IMR-90 (cell line): ENCODE data around the gene GRID2IP. TPM values are rescaled to one million over a fixed set of nuclear protein-coding genes. Genes with fewer than 3 reads are reported as not detected.

Experiments
- ATAC-seq: fragments of 200-7000 bp; cut with Tn5 transposase; 2 replicates; pipeline ENCODE4 v1.9.1; 2020; ENCODE audit warnings: low read depth, mild to moderate bottlenecking, moderate library complexity
- BruUV-seq: library from RNA; stranded (reverse); fragments of 400-500 nt; replicated peaks from 2 replicates; lab custom pipeline; 2021; lab: Mats Ljungman, UMichigan
- CTCF ChIA-PET: fragments of 300-600 bp; formaldehyde crosslinking; extraction: SDS; loops from one replicate; lab custom pipeline; 2021; ENCODE audit warnings: antibody characterized with exemption; lab: Yijun Ruan, JAX
- POLR2A ChIA-PET: fragments of 300-600 bp; sonication (Branson Sonifier 250); formaldehyde crosslinking; loops from one replicate; lab custom pipeline; 2022; ENCODE audit warnings: antibody characterized with exemption; ENCODE audit not compliant: unreplicated experiment; lab: Charles Lee
- DNase-seq: peaks from one replicate; pipeline ENCODE4 v3.0.0; 2013
- H2AFZ ChIP-seq: replicated peaks from 2 replicates; pipeline ENCODE3; 2013; ENCODE audit warnings: low read length, mild to moderate bottlenecking; ENCODE audit not compliant: poor library complexity
- H2AK5ac ChIP-seq: 2 replicates; pipeline ENCODE4 v1.6.1; 2013; ENCODE audit warnings: low read depth, low read length, inconsistent platforms
- H2AK9ac ChIP-seq: replicated peaks from 2 replicates; pipeline ENCODE3; 2013; ENCODE audit warnings: mild to moderate bottlenecking, low read depth, low read length, moderate library complexity; ENCODE audit not compliant: poor library complexity
- H2BK120ac ChIP-seq: 2 replicates; pipeline ENCODE4 v1.6.1; 2013; ENCODE audit warnings: low read depth, low read length, inconsistent platforms
- H2BK15ac ChIP-seq: 3 replicates; pipeline ENCODE4 v1.6.1; 2013; ENCODE audit warnings: low read depth, low read length, inconsistent platforms
- H2BK20ac ChIP-seq: 2 replicates; pipeline ENCODE4 v1.6.1; 2013; ENCODE audit warnings: low read depth, mild to moderate bottlenecking, inconsistent platforms, low read length, moderate library complexity
- H2BK5ac ChIP-seq: 2 replicates; pipeline ENCODE4 v1.6.1; 2013; ENCODE audit warnings: mild to moderate bottlenecking, low read depth, low read length, inconsistent platforms; ENCODE audit not compliant: poor library complexity, severe bottlenecking
- H3K14ac ChIP-seq: replicated peaks from 2 replicates; pipeline ENCODE4 v1.6.1; 2013; ENCODE audit warnings: low read depth, low read length, inconsistent platforms
- H3K18ac ChIP-seq: 2 replicates; pipeline ENCODE4 v1.6.1; 2013; ENCODE audit warnings: low read depth, low read length, control low read depth
- H3K23ac ChIP-seq: 2 replicates; pipeline ENCODE4 v1.6.1; 2013; ENCODE audit warnings: low read depth, low read length, inconsistent platforms
- H3K27ac ChIP-seq: 2 replicates; pipeline ENCODE4 v1.5.1; 2013; ENCODE audit warnings: mild to moderate bottlenecking, control low read depth, low read length; ENCODE audit not compliant: insufficient read depth
- H3K27me3 ChIP-seq: 2 replicates; pipeline ENCODE4 v1.6.1; 2013; ENCODE audit warnings: low read length; ENCODE audit not compliant: control insufficient read depth, insufficient read depth
- H3K36me3 ChIP-seq: 2 replicates; pipeline ENCODE4 v1.6.1; 2013; ENCODE audit warnings: low read length, mixed read lengths; ENCODE audit not compliant: control insufficient read depth, insufficient read depth
- H3K4ac ChIP-seq: 2 replicates; pipeline ENCODE4 v1.6.1; 2013; ENCODE audit warnings: low read depth, low read length, inconsistent platforms
- H3K4me1 ChIP-seq: 2 replicates; pipeline ENCODE4 v1.6.1; 2013; ENCODE audit warnings: low read length, mixed read lengths; ENCODE audit not compliant: control insufficient read depth, insufficient read depth
- H3K4me2 ChIP-seq: 2 replicates; pipeline ENCODE4 v1.6.1; 2013; ENCODE audit warnings: low read depth, mild to moderate bottlenecking, control low read depth, low read length, moderate library complexity
- H3K4me3 ChIP-seq: 2 replicates; pipeline ENCODE4 v1.5.1; 2013; ENCODE audit warnings: low read depth, mild to moderate bottlenecking, control low read depth, low read length, moderate library complexity; ENCODE audit not compliant: insufficient read depth
- H3K56ac ChIP-seq: 2 replicates; pipeline ENCODE4 v1.6.1; 2013; ENCODE audit warnings: low read length, inconsistent platforms; ENCODE audit not compliant: insufficient read depth; ENCODE audit errors: extremely low read depth
- H3K79me1 ChIP-seq, 2 experiments: 2 replicates each; pipeline ENCODE4 v1.6.1; 2013; ENCODE audit warnings: low read length in 2 of 2, inconsistent platforms in 1 of 2, low read depth in 1 of 2
- H3K9ac ChIP-seq: 2 replicates; pipeline ENCODE4 v1.6.1; 2013; ENCODE audit warnings: low read depth, low read length, control low read depth
- H3K9me1 ChIP-seq: 2 replicates; pipeline ENCODE4 v1.6.1; 2013; ENCODE audit warnings: low read length, inconsistent platforms; ENCODE audit not compliant: insufficient read depth
- H3K9me3 ChIP-seq: 2 replicates; pipeline ENCODE4 v1.6.1; 2013; ENCODE audit warnings: low read length; ENCODE audit not compliant: control insufficient read depth, insufficient read depth
- H4K20me1 ChIP-seq: 2 replicates; pipeline ENCODE4 v1.6.1; 2013; ENCODE audit warnings: low read length, inconsistent platforms; ENCODE audit not compliant: insufficient read depth
- H4K5ac ChIP-seq: 2 replicates; pipeline ENCODE4 v1.6.1; 2013; ENCODE audit warnings: mild to moderate bottlenecking, low read depth, low read length, control low read depth
- H4K8ac ChIP-seq, 2 experiments: 2 replicates each; pipeline ENCODE4 v1.6.1; 2013; ENCODE audit warnings: low read depth in 2 of 2, low read length in 2 of 2, control low read depth in 1 of 2, inconsistent platforms in 1 of 2
- H4K91ac ChIP-seq: 2 replicates; pipeline ENCODE4 v1.6.1; 2013; ENCODE audit warnings: low read depth, low read length, inconsistent platforms; ENCODE audit not compliant: insufficient read depth
- CEBPB ChIP-seq: IDR thresholded peaks from 2 replicates; pipeline ENCODE4 v1.6.1; 2012; ENCODE audit warnings: low read depth, low read length, improper control_type of control experiment
- MAFK ChIP-seq: IDR thresholded peaks from 2 replicates; pipeline ENCODE4 v1.6.1; 2012; ENCODE audit warnings: low read depth, low read length, improper control_type of control experiment
- MAZ ChIP-seq: IDR thresholded peaks from 2 replicates; pipeline ENCODE4 v1.6.1; 2012; ENCODE audit warnings: low read depth, mild to moderate bottlenecking, low read length, improper control_type of control experiment, moderate library complexity, borderline replicate concordance
- NFE2L2 ChIP-seq: fragments of 150-350 bp; IDR thresholded peaks from 2 replicates; pipeline ENCODE4 v1.6.1; 2016; ENCODE audit warnings: low read depth, mild to moderate bottlenecking, low read length
- RAD21 ChIP-seq: IDR thresholded peaks from 2 replicates; pipeline ENCODE4 v1.6.1; 2012; ENCODE audit warnings: low read length, improper control_type of control experiment
- WGBS, 2 experiments: methylation state at CpG; one replicate each; pipeline versions ENCODE4 v1.1.5 to v1.1.7; 2013; ENCODE audit warnings: missing lambda C conversion rate in 2 of 2; ENCODE audit not compliant: insufficient read length in 1 of 2; ENCODE audit errors: extremely low coverage in 2 of 2; 5-methylcytosine and 5-hydroxymethylcytosine counted together
- dilution Hi-C: fragments of 300-500 bp; cut with HindIII; formaldehyde crosslinking; loops from one replicate; pipeline ENCODE4 v1.14.3; 2018; ENCODE audit warnings: low sequenced_read_pairs; ENCODE audit not compliant: unreplicated experiment
- in situ Hi-C: fragments of 300-500 bp; cut with MboI; formaldehyde crosslinking; loops from 3 replicates; pipeline ENCODE4 v1.14.3; 2019; ENCODE audit warnings: low sequenced_read_pairs, inconsistent platforms, mixed read lengths
- intact Hi-C: fragments of 100-400 bp; cut with micrococcal nuclease; formaldehyde crosslinking; loops from 2 replicates; pipeline ENCODE4 v1.10.0; 2022
- polyA plus RNA-seq, 3 experiments: library from polyadenylated mRNA; depleted of rRNA; stranded (reverse); fragments of >200 nt; gene quantifications; 2 replicates each; pipeline ENCODE4 v1.2.3, GENCODE V29; 2012; ENCODE audit warnings: low replicate concordance in 1 of 3
- total RNA-seq: library from RNA; depleted of rRNA; stranded (reverse); fragments of >200 nt; gene quantifications from 2 replicates; pipeline ENCODE4 v1.2.3, GENCODE V29; 2012

The GRID2IP gene
- total and polyA plus RNA-seq, 2 of the 4 experiments (the other 2 are of a cell fraction) = not detected

DNA sequence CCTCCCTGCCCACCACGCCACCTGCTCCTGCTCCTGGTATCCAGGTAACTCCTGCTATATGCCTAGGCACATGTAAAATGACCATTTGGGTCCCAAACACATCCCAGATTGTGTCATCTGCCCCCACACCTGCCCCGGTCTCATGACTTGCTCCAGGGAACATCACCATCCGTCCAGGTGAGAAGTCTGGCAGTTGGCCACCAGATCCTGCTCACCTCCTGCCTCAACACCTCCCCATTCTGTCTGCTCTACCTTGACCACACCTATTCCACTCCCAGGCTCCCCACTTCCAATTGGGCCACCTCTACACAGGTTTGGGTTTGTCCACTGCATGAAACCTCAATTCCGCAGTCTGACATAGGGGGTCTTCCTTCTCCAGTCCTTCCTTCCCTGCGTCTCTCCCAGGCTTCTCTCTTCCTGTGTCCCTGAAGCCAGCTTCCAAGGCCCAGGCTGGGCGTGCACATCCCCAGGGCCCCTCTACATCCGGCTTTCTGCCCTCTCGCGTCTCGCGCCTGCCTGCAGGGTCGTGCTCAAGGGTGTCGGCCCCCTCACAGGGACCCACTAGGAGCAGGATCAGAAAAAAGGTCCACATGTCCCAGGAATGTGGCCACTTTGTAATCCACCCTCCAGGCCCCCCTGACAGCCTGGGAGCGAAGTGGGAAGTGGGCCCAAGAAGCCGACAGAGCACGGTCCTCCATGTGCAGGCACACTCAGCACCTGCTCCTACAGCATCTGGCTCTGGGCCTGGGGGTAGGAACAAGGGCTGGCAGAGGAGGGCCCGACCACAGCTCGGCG, 54.2 kb downstream of the GRID2IP start:
- Histone ChIP-seq H3K4me3 (no peak overlapping the region), H3K14ac (no peak overlapping the region)
- CTCF ChIA-PET = interaction anchor here (0.5 kb wide), 1 partner anchor 944 kb away, joined by 3 read pairs; no protein-coding TSS in a partner anchor

More for the DNA sequence above, 54.2 kb downstream of the GRID2IP start:
- Histone ChIP-seq H3K79me1 (no peaks in the 10 kb centered on the region), H4K20me1 (no peaks in the 10 kb centered on the region), H2BK20ac (no peak overlapping the region), H2BK120ac (no peak overlapping the region), H3K4me2 (no peak overlapping the region), H3K27ac (no peak overlapping the region), H3K9me1 (no peaks in the 10 kb centered on the region), H4K8ac (no peak overlapping the region), H3K9me3 (no peaks in the 10 kb centered on the region), H2AK5ac (no peak overlapping the region), H4K5ac (no peak overlapping the region), H3K23ac (no peak overlapping the region), H2AK9ac (no peak overlapping the region), H3K36me3 (no peaks in the 10 kb centered on the region), H2BK5ac (no peak overlapping the region), H3K56ac (no peak overlapping the region), H3K4ac (no peak overlapping the region), H2AFZ (no peak overlapping the region), H3K18ac (no peak overlapping the region), H2BK15ac (no peak overlapping the region), H3K9ac (no peak overlapping the region), H3K4me1 (no peaks in the 10 kb centered on the region), H3K27me3 (peaks cover 10% of the 10 kb centered on the region), H4K91ac (no peak overlapping the region)
- no peak for ATAC-seq
- DNase-seq = no peak
- WGBS, 2 experiments = 55% methylated on average over 5 of the region's 19 CpGs; no CpG with 5 or more reads in 1 of the 2 experiments
- BruUV-seq = no TSS peak
- in situ Hi-C loops = no loop called here
- intact Hi-C loops = no loop called here
- POLR2A ChIA-PET = no interaction called here
- TF ChIP-seq CEBPB (no peak), MAFK (no peak), RAD21 (no peak), NFE2L2 (no peak), MAZ (no peak)
- dilution Hi-C loops = no loop called here
